Measurements from ENCODE around the gene WDR46. TPM values are rescaled to one million over a fixed set of nuclear protein-coding genes. Genes with fewer than 3 reads are reported as not detected.

Gene WDR46
- total and polyA plus RNA-seq, 2 of the 13 experiments (the other 11 are each of a cell fraction or from before 2014, with no cell fraction given): 47.4 to 105 TPM

DNA sequence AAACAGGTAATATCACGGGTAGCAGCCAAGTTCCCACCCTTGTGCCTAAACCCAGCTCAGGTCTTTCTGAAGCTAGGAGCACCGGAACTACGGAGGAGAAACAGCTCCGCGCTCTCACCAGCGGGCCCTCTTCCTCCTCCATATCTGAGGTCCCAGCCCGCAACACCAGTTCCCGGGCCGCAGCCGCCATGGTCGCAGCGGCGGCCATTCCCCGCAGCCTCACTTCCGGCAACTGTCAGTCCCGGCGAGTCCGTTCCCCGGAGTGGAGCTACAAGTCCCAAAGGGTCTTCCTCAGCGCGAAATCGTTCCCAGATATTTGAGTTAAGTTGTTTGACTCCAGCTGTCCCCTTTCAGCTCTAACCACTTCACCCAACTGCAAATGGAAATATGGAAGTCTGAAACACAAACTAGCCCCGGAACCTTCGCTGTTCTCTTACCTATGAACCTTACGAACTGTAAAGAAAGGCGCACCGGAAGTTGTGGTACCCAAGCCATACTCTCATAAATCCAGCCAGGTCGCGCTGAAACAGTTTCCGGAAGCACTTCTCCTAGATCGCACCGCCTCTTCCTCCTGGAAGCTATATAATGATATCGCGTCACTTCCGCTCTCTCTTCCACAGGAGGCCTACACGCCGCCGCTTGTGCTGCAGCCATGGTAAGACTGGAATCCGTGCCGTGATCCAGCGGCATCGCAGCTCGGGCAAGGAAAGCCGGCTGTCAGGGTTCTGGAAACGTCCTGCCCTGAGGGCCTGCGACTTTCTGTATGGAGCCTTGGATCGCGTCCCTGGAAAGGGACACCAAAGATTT lies 17.4 kb downstream of the WDR46 start, which contains the start of the genes RPS18 and VPS52 (continued):
- TF ChIP-seq ZSCAN20 (CRISPR knock-in tag; IDR thresholded peaks at IDR 0.05; ENCODE audit: borderline replicate concordance): peak; percentile 47; the same call in 1 of the 2 replicates
- no peak; the same call in 1 of the 2 replicates for TF ChIP-seq ZNF33A (CRISPR knock-in tag; IDR thresholded peaks at IDR 0.05; ENCODE audit: borderline replicate concordance)
- peak; percentile 86; the same call in 1 of the 2 replicates for TF ChIP-seq MYNN (CRISPR knock-in tag; IDR thresholded peaks at IDR 0.05; ENCODE audit: low read depth)
- peak; percentile 48; the same call in 1 of the 2 replicates for TF ChIP-seq MTA1 (CRISPR knock-in tag; IDR thresholded peaks at IDR 0.05; ENCODE audit: borderline replicate concordance)
- peak; percentile 92 for TF ChIP-seq ZNF256 (CRISPR knock-in tag; conservative IDR thresholded peaks at IDR 0.05)
- TF ChIP-seq SATB2 (CRISPR knock-in tag; IDR thresholded peaks at IDR 0.05): peak; percentile 10
- TF ChIP-seq ZNF354B (CRISPR knock-in tag; IDR thresholded peaks at IDR 0.05): no peak; the same call in none of the 2 replicates
- peak; percentile 97 for TF ChIP-seq ZNF543 (CRISPR knock-in tag; IDR thresholded peaks at IDR 0.05)
- TF ChIP-seq ZNF780A (CRISPR knock-in tag; IDR thresholded peaks at IDR 0.05): 0 out of 2 replicates have a peak, but pooled peaks have one; percentile 36
- no peak for TF ChIP-seq SP1 (IDR thresholded peaks at IDR 0.05)
- TF ChIP-seq SP1 (CRISPR knock-in tag; IDR thresholded peaks at IDR 0.05): 0 out of 2 replicates have a peak, but pooled peaks have one; percentile 79
- peak; percentile 96 for TF ChIP-seq ZNF605 (CRISPR knock-in tag; IDR thresholded peaks at IDR 0.05)
- TF ChIP-seq ZC3H13 (CRISPR knock-in tag; IDR thresholded peaks at IDR 0.05): peak; percentile 27; the same call in 1 of the 2 replicates
- no peak; the same call in 1 of the 2 replicates for TF ChIP-seq ZNF569 (CRISPR knock-in tag; IDR thresholded peaks at IDR 0.05; ENCODE audit: borderline replicate concordance)
- 0 out of 2 replicates have a peak, but pooled peaks have one; percentile 26 for TF ChIP-seq TCF7 (IDR thresholded peaks at IDR 0.05; ENCODE audit: low read depth)
- 0 out of 2 replicates have a peak, but pooled peaks have one; percentile 45 for TF ChIP-seq FOXM1 (CRISPR knock-in tag; IDR thresholded peaks at IDR 0.05)
- peak; percentile 52; the same call in 1 of the 2 replicates for TF ChIP-seq ZSCAN21 (CRISPR knock-in tag; IDR thresholded peaks at IDR 0.05; ENCODE audit: borderline replicate concordance)
- TF ChIP-seq ZNF331 (CRISPR knock-in tag; IDR thresholded peaks at IDR 0.05): peak; percentile 84
- TF ChIP-seq MLLT10 (CRISPR knock-in tag; IDR thresholded peaks at IDR 0.05): no peak
- peak; percentile 86; the same call in 1 of the 2 replicates for TF ChIP-seq KLF9 (CRISPR knock-in tag; IDR thresholded peaks at IDR 0.05; ENCODE audit: low read depth)
- no peak; the same call in 1 of the 2 replicates for TF ChIP-seq ZNF329 (CRISPR knock-in tag; IDR thresholded peaks at IDR 0.05; ENCODE audit: low read depth)
- TF ChIP-seq GABPB1 (CRISPR knock-in tag; IDR thresholded peaks at IDR 0.05): peak; percentile 98
- no peak for TF ChIP-seq ZNF570 (CRISPR knock-in tag; IDR thresholded peaks at IDR 0.05; ENCODE audit: borderline replicate concordance)
- peak; percentile 89 for TF ChIP-seq KDM3A (CRISPR knock-in tag; IDR thresholded peaks at IDR 0.05; ENCODE audit: low read depth)
- TF ChIP-seq, protein P1, sequence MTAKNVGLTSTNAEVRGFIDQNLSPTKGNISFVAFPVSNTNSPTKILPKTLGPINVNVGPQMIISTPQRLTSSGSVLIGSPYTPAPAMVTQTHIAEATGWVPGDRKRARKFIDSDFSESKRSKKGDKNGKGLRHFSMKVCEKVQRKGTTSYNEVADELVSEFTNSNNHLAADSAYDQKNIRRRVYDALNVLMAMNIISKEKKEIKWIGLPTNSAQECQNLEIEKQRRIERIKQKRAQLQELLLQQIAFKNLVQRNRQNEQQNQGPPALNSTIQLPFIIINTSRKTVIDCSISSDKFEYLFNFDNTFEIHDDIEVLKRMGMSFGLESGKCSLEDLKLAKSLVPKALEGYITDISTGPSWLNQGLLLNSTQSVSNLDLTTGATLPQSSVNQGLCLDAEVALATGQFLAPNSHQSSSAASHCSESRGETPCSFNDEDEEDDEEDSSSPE (CRISPR knock-in tag; IDR thresholded peaks at IDR 0.05): peak; percentile 54
- TF ChIP-seq NCOA5 (CRISPR knock-in tag; IDR thresholded peaks at IDR 0.05): no peak
